Cardiac fibroblast (primary cell): ENCODE data around the gene UCHL1.

Experiments
- DNase-seq, 2 donors: peaks; one replicate each; pipeline versions ENCODE4 v3.0.0 to v3.0.0-alpha.2; 2010; ENCODE audit warnings: low read depth in 2 of 2
- H3K4me3 ChIP-seq, 2 donors: replicated peaks in 1 of 2; 1 replicate in 1 of 2; 2 replicates in 1 of 2; pipeline ENCODE4 v1.5.1; 2011; ENCODE audit warnings: low read depth in 2 of 2, low read length in 2 of 2, mild to moderate bottlenecking in 2 of 2, moderate library complexity in 1 of 2
- CTCF ChIP-seq: IDR thresholded peaks from one replicate; pipeline ENCODE4 v1.5.1; 2011; ENCODE audit warnings: low read depth, mild to moderate bottlenecking, low read length, inconsistent platforms

UCHL1 gene

GRCh38 chr4:41256740-41257256 is at the start of gene UCHL1:
Gene UCHL1 (plus strand): TSS chr4:41256928. CDS start chr4:41256977, 49 bp downstream.
- no peak for TF ChIP-seq CTCF
- H3K4me3 ChIP-seq, result peak within 1 kb of the TSS; percentile 67 to 74
- DNase-seq, result peak; percentile 80 to 92

- H3K4me3 ChIP-seq, result no peak overlapping the region
- DNase-seq, result peak; percentile 70 to 78
- no peak for TF ChIP-seq CTCF
Observed at GRCh38 chr4:41207291-41207831, 49.4 kb upstream of the UCHL1 start.

GRCh38 chr4:41209187-41209586 is 47.5 kb upstream of the UCHL1 start:
- TF ChIP-seq CTCF, result no peak
- H3K4me3 ChIP-seq, result no peak overlapping the region
- peak; percentile 32 to 55 for DNase-seq

- no peak overlapping the region for H3K4me3 ChIP-seq
- DNase-seq, result no peak
- no peak for TF ChIP-seq CTCF
Observed at GRCh38 chr4:41209901-41210300, 46.8 kb upstream of the UCHL1 start.

- DNase-seq, result peak in 1 of 2 donors; percentile 29
- peak overlapping the region; percentile 94 to 95 for H3K4me3 ChIP-seq
- TF ChIP-seq CTCF, result no peak
Observed at GRCh38 chr4:41211951-41212615, 44.6 kb upstream of the UCHL1 start.

- TF ChIP-seq CTCF, result peak; percentile 72
- DNase-seq, result peak; percentile 85 to 88
- H3K4me3 ChIP-seq, result peak overlapping the region; percentile 94 to 95
Observed at GRCh38 chr4:41212616-41213203, 44.0 kb upstream of the UCHL1 start.
